HPDE6-E6E7 (cell line): Measurements from ENCODE around the gene P3H2.
"Not testable (repeated sequence)": the region's sequence is repeated elsewhere in the genome, so short reads cannot be mapped to it uniquely, and the experiment has no call there.

ENCODE experiments used
- DNase-seq: peaks from one replicate; pipeline ENCODE4 v3.0.0; 2011; ENCODE audit warnings: missing footprints; ENCODE audit errors: extremely low spot score

Gene P3H2

GRCh38 chr3:190083635-190084034 lies 37.1 kb downstream of the P3H2 start:
- DNase-seq = no peak

DNA sequence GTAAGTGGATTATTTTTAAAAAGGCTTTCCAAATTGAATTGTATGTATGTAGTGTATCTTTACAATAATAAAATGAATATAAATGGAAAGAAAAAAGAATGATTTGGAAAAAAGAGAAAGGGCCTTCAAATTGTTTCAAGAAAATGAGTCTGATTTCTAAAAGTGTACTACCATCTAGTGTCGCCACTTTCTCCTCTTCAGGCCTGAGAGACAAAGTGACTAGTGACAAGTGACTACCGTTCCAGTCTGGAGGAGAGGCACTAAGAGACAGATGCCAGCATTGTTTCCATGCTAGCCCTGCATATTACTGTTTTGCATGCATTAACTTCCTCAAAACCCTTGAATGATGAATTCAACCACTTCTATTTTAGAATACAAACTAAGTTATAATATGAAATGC lies 39.3 kb downstream of the P3H2 start:
- no peak for DNase-seq

DNA sequence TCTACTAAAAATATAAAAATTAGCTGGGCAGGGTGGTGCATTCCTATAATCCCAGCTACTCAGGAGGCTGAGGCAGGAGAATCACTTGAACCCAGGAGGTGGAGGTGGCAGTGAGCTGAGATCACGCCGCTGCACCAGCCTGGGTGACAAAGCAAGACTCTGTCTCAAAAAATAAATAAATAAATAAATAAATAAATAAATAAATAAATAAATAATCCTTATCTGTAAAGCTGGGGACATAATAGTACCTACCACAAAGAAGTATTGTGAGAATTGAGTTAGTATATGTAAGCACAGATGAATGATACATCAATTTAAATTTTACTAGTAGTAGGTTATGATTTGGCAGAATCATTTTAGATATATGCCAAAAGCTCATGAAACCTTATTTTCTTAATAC lies 41.5 kb downstream of the P3H2 start:
- not testable (repeated sequence) for DNase-seq

GRCh38 chr3:190077395-190078045 lies 43.2 kb downstream of the P3H2 start:
- DNase-seq = no peak

GRCh38 chr3:190076601-190077394 lies 43.9 kb downstream of the P3H2 start:
- peak; percentile 89 for DNase-seq

DNA sequence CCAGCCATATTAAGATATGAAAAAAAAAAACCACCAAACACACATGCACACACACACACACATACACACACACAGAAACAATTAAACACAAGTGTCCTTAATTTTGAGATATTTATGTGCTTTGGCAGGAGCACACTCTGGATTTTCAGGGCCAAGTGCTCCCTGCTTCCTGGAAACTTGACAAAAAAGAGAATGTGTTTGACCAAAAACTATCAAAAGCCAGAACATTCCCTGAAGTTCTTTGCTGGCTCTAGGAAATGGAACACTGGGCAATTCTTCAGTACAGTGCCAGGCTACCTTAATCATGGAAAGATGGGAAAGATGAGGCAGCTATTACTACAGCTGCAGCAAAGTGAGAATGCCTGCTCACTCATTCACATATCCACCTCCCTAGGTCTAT lies 44.6 kb downstream of the P3H2 start:
- no peak for DNase-seq

GRCh38 chr3:190074817-190075216 lies 45.9 kb downstream of the P3H2 start:
- no peak for DNase-seq

DNA sequence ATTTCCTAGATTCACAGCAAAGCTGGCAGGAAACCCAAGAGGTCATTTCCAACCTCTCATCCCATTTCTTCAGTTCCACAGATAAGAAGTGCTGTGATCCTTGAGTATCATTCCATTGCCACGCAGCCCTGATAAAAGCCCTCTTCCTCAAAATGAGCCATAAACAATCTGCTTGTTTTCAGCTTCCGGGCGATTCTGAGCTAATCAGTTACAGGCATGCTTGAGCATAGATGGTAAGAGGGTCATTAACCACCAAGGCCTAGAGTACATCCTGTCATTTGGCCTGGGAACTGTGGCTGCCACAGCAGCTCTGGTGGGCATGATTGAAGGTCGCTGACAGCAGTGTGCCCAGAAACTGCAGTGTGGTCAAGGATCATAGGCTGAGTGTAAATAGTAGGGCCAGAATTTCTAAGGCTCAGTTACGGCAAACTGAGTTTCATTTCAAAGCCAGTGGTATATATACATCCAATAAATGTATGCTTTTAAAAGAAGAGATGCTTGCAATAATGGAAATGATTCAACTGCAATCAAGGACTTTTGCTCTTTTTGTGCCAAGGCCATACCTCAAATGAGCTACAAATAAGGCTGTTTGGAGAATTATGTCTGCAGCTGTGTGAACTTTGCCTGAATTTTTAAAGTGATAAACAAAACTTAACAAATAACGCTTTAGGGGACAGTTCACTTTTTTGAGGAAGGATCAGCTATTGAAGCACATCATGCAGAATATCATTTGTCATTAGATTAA lies 47.3 kb downstream of the P3H2 start:
- DNase-seq = no peak

DNA sequence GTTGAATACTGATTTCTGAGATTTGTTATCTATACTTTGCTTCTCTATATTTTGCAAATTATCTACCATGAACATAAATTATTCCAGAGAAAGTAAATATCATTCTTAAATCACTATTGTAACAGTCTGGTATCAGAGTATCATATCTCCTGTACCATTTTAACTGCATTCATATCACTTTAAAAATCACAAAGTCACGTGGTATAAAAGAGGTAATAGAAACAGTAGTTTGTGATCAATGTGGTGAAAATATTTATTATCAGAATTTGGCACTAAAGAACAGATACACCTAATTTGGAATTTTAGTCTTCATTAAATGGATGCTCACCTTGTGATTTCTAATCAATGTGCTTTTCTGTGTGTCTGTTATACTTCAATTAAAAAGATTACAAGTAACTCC lies 47.8 kb downstream of the P3H2 start:
- no peak for DNase-seq

GRCh38 chr3:190071921-190072320 lies 48.8 kb downstream of the P3H2 start:
- DNase-seq = not testable (repeated sequence)

DNA sequence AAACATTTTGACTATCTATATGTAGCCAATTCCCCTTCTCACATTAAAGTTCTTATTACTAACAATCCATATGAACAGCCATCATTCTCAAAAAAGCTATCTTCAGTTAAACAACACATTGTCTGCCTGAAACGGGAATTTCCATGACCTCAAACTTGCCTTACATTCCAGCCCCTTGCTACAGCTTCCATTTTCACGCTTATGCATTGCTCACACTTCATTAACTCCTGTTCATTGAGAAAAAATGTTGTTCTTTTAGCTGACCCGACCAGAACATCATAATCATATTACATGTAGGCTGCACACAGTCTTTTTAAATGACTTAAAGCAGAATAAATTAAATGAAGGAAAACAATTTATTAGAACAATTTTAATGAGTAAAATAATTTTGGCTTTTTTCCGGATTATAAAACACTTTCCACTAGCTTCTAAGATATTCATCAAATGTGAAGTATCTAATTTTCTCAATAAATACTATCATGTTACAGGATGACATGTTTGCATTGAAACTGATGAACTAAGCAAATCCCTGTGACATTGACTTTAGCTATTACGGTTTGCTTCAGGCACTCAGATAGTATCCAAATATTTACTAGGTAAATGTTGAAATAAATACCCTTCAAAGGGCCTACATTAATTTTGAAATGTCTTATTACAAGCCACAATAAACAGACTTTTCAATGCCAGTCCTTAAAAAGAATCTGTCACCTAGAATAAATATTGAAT lies 49.9 kb downstream of the P3H2 start:
- DNase-seq = no peak

GRCh38 chr3:190065204-190065603 lies 55.5 kb downstream of the P3H2 start:
- no peak for DNase-seq

DNA sequence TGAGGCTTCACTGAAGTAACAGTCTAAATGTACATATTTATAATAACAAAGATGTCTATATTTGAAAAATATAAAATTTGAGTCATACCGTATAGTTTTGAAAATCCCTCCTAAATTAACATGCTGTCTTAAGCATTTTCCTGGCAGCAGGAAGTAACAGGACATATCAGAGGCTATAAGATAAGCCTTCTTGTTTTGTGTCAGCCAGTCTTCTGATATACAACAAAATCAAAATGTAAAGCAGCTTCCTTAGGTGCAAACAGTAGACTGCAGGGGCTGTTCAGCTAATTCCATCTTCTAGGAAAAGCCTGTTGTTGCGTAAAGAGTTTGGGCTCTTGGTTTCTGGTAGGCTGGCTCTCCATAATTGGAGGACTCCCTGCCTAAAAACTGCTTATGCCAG lies 56.0 kb downstream of the P3H2 start:
- no peak for DNase-seq

GRCh38 chr3:190064112-190064511 lies 56.6 kb downstream of the P3H2 start:
- peak; percentile 47 for DNase-seq

GRCh38 chr3:190063490-190063889 lies 57.2 kb downstream of the P3H2 start:
- DNase-seq = no peak

- DNase-seq = no peak
Observed at GRCh38 chr3:190060192-190060775, 60.4 kb downstream of the P3H2 start.

DNA sequence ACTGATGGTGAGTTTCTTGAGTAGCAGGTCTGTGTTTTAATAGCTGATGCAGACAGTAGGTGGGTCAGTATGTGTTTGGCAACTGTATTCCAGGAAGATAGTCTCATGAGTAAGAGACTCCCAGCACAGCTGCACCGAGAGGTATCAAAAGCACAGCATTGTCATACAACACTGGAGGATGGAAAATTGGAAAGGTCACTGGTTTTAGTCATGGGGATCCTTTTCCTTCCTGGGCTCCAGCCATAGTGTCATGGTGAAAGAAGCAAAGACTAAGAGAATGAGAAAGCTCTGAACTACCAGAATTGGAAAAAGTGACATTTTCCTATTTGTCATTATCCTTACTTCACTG lies 61.5 kb downstream of the P3H2 start:
- no peak for DNase-seq

GRCh38 chr3:190058521-190059241 lies 62.0 kb downstream of the P3H2 start:
- no peak for DNase-seq

- DNase-seq = no peak
Observed at GRCh38 chr3:190056742-190057141, 64.0 kb downstream of the P3H2 start.

- no peak for DNase-seq
Observed at GRCh38 chr3:190055773-190056172, 64.9 kb downstream of the P3H2 start.
